ENCODE measurements around the gene GSE1.

GRCh38 chr16:85650844-85651628, 37.9 kb downstream of the GSE1 start:
- TF ChIP-seq POLR2A (IDR thresholded peaks at IDR 0.05; ENCODE audit: low read length), result no peak
- no peak for TF ChIP-seq GATA1 (IDR thresholded peaks at IDR 0.05; ENCODE audit: low read depth, low read length)
